ENCODE results near the gene UROD. TPM values are rescaled to one million over a fixed set of nuclear protein-coding genes. Genes with fewer than 3 reads are reported as not detected.

UROD gene
- polyA plus RNA-seq, 6 donors from 2014 or later = 59.9 to 95.9 (median 77.4) TPM

- peak; percentile 68 to 74 for ATAC-seq (ENCODE audit: low read depth in 2 of 2)
- peak within 1 kb of the TSS; percentile 91 to 98 (median 95) for H3K27ac Mint-ChIP-seq
Observed at GRCh38 chr1:45010855-45011811, 921 bp upstream of the UROD start, which contains the start of gene HECTD3. Gene HECTD3 (minus strand): TSS chr1:45011324. CDS start chr1:45011257, 67 bp downstream.

GRCh38 chr1:45012639-45013278 is 705 bp downstream of the UROD start:
- no peaks in the 10 kb centered on the region for H3K9me3 Mint-ChIP-seq
- peak overlapping the region; percentile 81 to 98 (median 93) for H3K27ac Mint-ChIP-seq
- H3K4me1 Mint-ChIP-seq = peaks cover 43 to 65% (median 62%) of the 10 kb centered on the region in 3 donors
- H3K4me3 Mint-ChIP-seq = peak overlapping the region; percentile 89 to 99 (median 94)
- DNase-seq = no peak
- peaks cover 6 to 13% of the 10 kb centered on the region in 2 donors for H3K36me3 Mint-ChIP-seq
- no peak for ATAC-seq (ENCODE audit: low read depth in 2 of 2)
- no peaks in the 10 kb centered on the region for H3K27me3 Mint-ChIP-seq

More at GRCh38 chr1:45010855-45011811, 921 bp upstream of the UROD start, which contains the start of gene HECTD3:
- H3K4me1 Mint-ChIP-seq = peaks cover 43 to 66% (median 62%) of the 10 kb centered on the region in 3 donors
- no peaks in the 10 kb centered on the region for H3K9me3 Mint-ChIP-seq
- DNase-seq = peak; percentile 67
- peaks cover 6 to 23% of the 10 kb centered on the region in 2 donors for H3K36me3 Mint-ChIP-seq
- H3K27me3 Mint-ChIP-seq = no peaks in the 10 kb centered on the region
- H3K4me3 Mint-ChIP-seq = peak within 1 kb of the TSS; percentile 89 to 99 (median 94)

GRCh38 chr1:45013551-45014209 is 1.6 kb downstream of the UROD start:
- H3K27me3 Mint-ChIP-seq = no peaks in the 10 kb centered on the region
- H3K36me3 Mint-ChIP-seq = peaks cover 6 to 7% of the 10 kb centered on the region in 2 donors
- peak overlapping the region in 5 of 8 donors; percentile 65 to 91 (median 82) for H3K4me3 Mint-ChIP-seq
- peaks cover 43 to 60% (median 58%) of the 10 kb centered on the region in 3 donors for H3K4me1 Mint-ChIP-seq
- DNase-seq (no peak), ATAC-seq (ENCODE audit: low read depth in 2 of 2) (no peak)
- no peaks in the 10 kb centered on the region for H3K9me3 Mint-ChIP-seq
- H3K27ac Mint-ChIP-seq = peak overlapping the region in 4 of 6 donors; percentile 33 to 76 (median 66)

- Mint-ChIP-seq H3K36me3 (peaks cover 0 to 6% of the 10 kb centered on the region in 2 donors), H3K4me3 (peak overlapping the region; percentile 44 to 89 (median 69)), H3K9me3 (no peaks in the 10 kb centered on the region), H3K27me3 (no peaks in the 10 kb centered on the region), H3K4me1 (peaks cover 35 to 52% (median 50%) of the 10 kb centered on the region in 3 donors), H3K27ac (peak overlapping the region; percentile 33 to 86 (median 69))
- peak; percentile 29 to 35 for ATAC-seq (ENCODE audit: low read depth in 2 of 2)
- peak; percentile 75 for DNase-seq
Observed at GRCh38 chr1:45014321-45015028, 2.4 kb downstream of the UROD start.

- H3K4me3 Mint-ChIP-seq = no peak overlapping the region
- H3K36me3 Mint-ChIP-seq = peaks cover 0 to 6% of the 10 kb centered on the region in 2 donors
- H3K27ac Mint-ChIP-seq = no peak overlapping the region
- H3K4me1 Mint-ChIP-seq = peaks cover 26 to 41% (median 40%) of the 10 kb centered on the region in 3 donors
- no peak for DNase-seq
- H3K27me3 Mint-ChIP-seq = no peaks in the 10 kb centered on the region
- H3K9me3 Mint-ChIP-seq = no peaks in the 10 kb centered on the region
- no peak for ATAC-seq (ENCODE audit: low read depth in 2 of 2)
Observed at GRCh38 chr1:45015683-45016082, 3.6 kb downstream of the UROD start.

- no peak overlapping the region for H3K27ac Mint-ChIP-seq
- ATAC-seq (ENCODE audit: low read depth in 2 of 2) = no peak
Observed at GRCh38 chr1:45016090-45016697, 4.1 kb downstream of the UROD start.

GRCh38 chr1:45016767-45017166 is 4.7 kb downstream of the UROD start:
- H3K9me3 Mint-ChIP-seq = no peaks in the 10 kb centered on the region
- H3K4me1 Mint-ChIP-seq = peaks cover 18 to 34% (median 32%) of the 10 kb centered on the region in 3 donors
- DNase-seq = no peak
- peaks cover 0 to 6% of the 10 kb centered on the region in 2 donors for H3K36me3 Mint-ChIP-seq
- no peak overlapping the region for H3K4me3 Mint-ChIP-seq
- no peak for ATAC-seq (ENCODE audit: low read depth in 2 of 2)
- H3K27me3 Mint-ChIP-seq = no peaks in the 10 kb centered on the region
- peak overlapping the region in 1 of 6 donors; percentile 53 for H3K27ac Mint-ChIP-seq

More at GRCh38 chr1:45016090-45016697, 4.1 kb downstream of the UROD start:
- DNase-seq = no peak
- Mint-ChIP-seq H3K4me1 (peaks cover 24 to 40% (median 38%) of the 10 kb centered on the region in 3 donors), H3K4me3 (no peak overlapping the region), H3K9me3 (no peaks in the 10 kb centered on the region), H3K36me3 (peaks cover 0 to 6% of the 10 kb centered on the region in 2 donors), H3K27me3 (no peaks in the 10 kb centered on the region)

- no peaks in the 10 kb centered on the region for H3K27me3 Mint-ChIP-seq
- ATAC-seq (ENCODE audit: low read depth in 2 of 2) = peak; percentile 83
- no peak overlapping the region for H3K27ac Mint-ChIP-seq
- peaks cover 0 to 6% of the 10 kb centered on the region in 2 donors for H3K36me3 Mint-ChIP-seq
- no peaks in the 10 kb centered on the region for H3K9me3 Mint-ChIP-seq
- H3K4me3 Mint-ChIP-seq = peak overlapping the region in 1 of 8 donors; percentile 50
- peak; percentile 35 for DNase-seq
- H3K4me1 Mint-ChIP-seq = peaks cover 9 to 16% (median 14%) of the 10 kb centered on the region in 3 donors
Observed at GRCh38 chr1:45018599-45019230, 6.7 kb downstream of the UROD start.

- Mint-ChIP-seq H3K4me1 (peaks cover 0 to under 1% (median 0%) of the 10 kb centered on the region in 3 donors), H3K4me3 (no peak overlapping the region), H3K27ac (no peak overlapping the region), H3K27me3 (no peaks in the 10 kb centered on the region), H3K36me3 (no peaks in the 10 kb centered on the region), H3K9me3 (peaks cover 0 to 1% (median 0%) of the 10 kb centered on the region in 7 donors)
- no peak for ATAC-seq (ENCODE audit: low read depth in 2 of 2)
- no peak for DNase-seq
Observed at GRCh38 chr1:45023663-45024062, 11.6 kb downstream of the UROD start.

- no peaks in the 10 kb centered on the region for H3K4me1 Mint-ChIP-seq
- H3K4me3 Mint-ChIP-seq = no peak overlapping the region
- no peaks in the 10 kb centered on the region for H3K36me3 Mint-ChIP-seq
- H3K27me3 Mint-ChIP-seq = no peaks in the 10 kb centered on the region
- H3K27ac Mint-ChIP-seq = no peak overlapping the region
- peaks cover 0 to 1% (median 0%) of the 10 kb centered on the region in 7 donors for H3K9me3 Mint-ChIP-seq
- DNase-seq = no peak
- ATAC-seq (ENCODE audit: low read depth in 2 of 2) = no peak
Observed at GRCh38 chr1:45026446-45026845, 14.4 kb downstream of the UROD start.

- Mint-ChIP-seq H3K27ac (peak overlapping the region in 1 of 6 donors; percentile 75), H3K36me3 (no peaks in the 10 kb centered on the region), H3K9me3 (no peaks in the 10 kb centered on the region), H3K4me3 (no peak overlapping the region), H3K4me1 (peaks cover 7 to 19% (median 14%) of the 10 kb centered on the region in 3 donors), H3K27me3 (no peaks in the 10 kb centered on the region)
- DNase-seq (no peak), ATAC-seq (ENCODE audit: low read depth in 2 of 2) (no peak)
Observed at GRCh38 chr1:45032837-45033236, 20.8 kb downstream of the UROD start.

GRCh38 chr1:45033356-45033755 is 21.3 kb downstream of the UROD start:
- Mint-ChIP-seq H3K9me3 (no peaks in the 10 kb centered on the region), H3K4me1 (peaks cover 7 to 19% (median 14%) of the 10 kb centered on the region in 3 donors), H3K27ac (peak overlapping the region in 5 of 6 donors; percentile 56 to 96 (median 78)), H3K4me3 (peak overlapping the region in 1 of 8 donors; percentile 28), H3K36me3 (no peaks in the 10 kb centered on the region), H3K27me3 (no peaks in the 10 kb centered on the region)
- DNase-seq (no peak), ATAC-seq (ENCODE audit: low read depth in 2 of 2) (peak; percentile 86 to 90)
